Stimulated activated CD8-positive, alpha-beta memory T cell treated with anti-CD3 and anti-CD28 coated beads, Interleukin-7, amount 100 ng/mL, for 24 hours (primary cell): ENCODE measurements around the gene KPNA4.
"Not testable (repeated sequence)": the region's sequence is repeated elsewhere in the genome, so short reads cannot be mapped to it uniquely, and the experiment has no call there.

ENCODE experiments used
- DNase-seq: peaks from one replicate; pipeline ENCODE4 v3.0.0-alpha.2; 2020; ENCODE audit warnings: low read depth

The KPNA4 gene

GRCh38 chr3:160486459-160486869 is 78.9 kb downstream of the KPNA4 start:
- DNase-seq: no peak

- no peak for DNase-seq
Measured at GRCh38 chr3:160482796-160483195, 82.6 kb downstream of the KPNA4 start.

DNA sequence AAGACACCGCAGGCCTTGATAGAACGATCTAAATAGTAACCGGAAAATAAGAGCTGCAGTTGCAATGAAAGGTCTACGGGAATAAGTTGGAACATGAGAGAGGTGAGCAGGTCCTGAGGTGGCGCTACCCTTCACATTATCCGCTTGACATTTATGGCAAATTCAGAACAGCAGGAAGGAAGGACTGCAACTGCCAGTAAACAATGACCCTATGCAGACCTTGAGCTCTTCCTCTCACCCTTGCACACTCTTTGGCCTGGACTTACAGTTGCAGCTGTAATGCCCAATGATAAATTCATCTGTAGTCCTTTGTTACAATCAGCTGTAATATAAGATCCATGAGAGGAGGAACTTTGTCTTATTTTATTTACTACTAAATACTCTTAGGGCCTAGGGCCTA is 83.5 kb downstream of the KPNA4 start:
- DNase-seq: no peak

GRCh38 chr3:160480931-160481330 is 84.4 kb downstream of the KPNA4 start:
- no peak for DNase-seq

GRCh38 chr3:160479376-160479775 is 86.0 kb downstream of the KPNA4 start:
- no peak for DNase-seq

GRCh38 chr3:160478338-160478737 is 87.0 kb downstream of the KPNA4 start:
- no peak for DNase-seq

DNA sequence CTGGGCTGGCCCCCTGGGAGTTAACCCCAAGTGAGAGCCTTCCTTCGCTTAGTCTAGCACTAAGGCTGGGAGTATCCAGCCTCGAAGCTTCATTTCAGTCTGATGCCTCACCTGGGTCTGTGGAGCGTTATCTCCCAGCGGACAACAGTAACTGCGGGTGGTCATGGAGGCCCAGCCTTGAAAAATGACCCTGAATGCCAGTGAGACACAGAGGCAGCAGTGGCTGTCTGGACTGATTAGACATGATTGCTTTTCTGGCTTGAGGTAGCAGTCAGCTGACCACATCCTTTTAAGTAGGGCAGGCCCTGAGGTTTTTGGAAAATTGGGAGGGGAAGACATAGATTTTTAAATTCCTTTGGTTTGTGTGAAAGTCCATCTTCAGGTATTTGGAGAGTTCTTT is 87.6 kb downstream of the KPNA4 start:
- no peak for DNase-seq

GRCh38 chr3:160475884-160476283 is 89.5 kb downstream of the KPNA4 start:
- DNase-seq: no peak

DNA sequence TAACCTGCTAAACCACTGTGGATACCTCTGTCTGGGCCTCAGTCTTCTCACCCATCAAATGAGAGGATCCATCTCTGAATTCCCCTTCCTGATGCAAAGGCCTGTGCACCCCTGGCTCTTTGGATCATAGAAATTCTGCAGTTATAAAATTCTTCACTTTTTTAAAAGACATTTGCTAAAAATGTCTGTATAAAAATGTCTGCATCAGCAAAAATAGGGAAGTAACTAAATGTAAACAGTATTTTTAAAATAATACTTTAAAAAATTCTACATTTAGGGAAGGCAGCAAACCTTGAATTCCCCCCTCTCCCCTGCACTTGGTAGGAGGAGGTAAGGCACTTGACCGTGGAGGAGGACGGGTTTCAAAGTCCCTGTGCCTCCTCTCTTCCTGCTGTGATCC is 90.2 kb downstream of the KPNA4 start:
- no peak for DNase-seq

GRCh38 chr3:160474416-160474838 is 90.9 kb downstream of the KPNA4 start:
- no peak for DNase-seq

- DNase-seq: no peak
Measured at GRCh38 chr3:160473978-160474377, 91.4 kb downstream of the KPNA4 start.

- no peak for DNase-seq
Measured at GRCh38 chr3:160473221-160473620, 92.2 kb downstream of the KPNA4 start.

GRCh38 chr3:160472344-160472743 is 93.0 kb downstream of the KPNA4 start:
- DNase-seq: no peak

DNA sequence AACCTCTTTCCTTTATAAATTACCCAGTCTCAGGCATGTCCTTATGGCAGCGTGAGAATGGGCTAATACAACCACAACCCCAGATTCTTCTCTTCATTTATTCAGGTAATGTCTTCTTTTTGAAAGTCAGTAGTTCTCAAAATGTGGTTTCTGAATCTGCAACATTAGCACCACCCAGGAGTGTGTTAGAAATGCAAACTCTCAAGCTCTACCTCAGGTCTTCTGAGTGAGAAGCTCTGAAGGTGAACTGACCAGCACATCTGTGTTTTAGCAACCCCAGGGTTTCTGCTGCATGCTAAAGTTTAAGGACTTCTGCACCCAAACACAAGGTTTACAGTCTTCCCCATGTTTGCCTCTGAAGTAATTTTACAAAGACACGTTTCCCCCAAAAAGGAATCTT is 93.5 kb downstream of the KPNA4 start:
- no peak for DNase-seq

- no peak for DNase-seq
Measured at GRCh38 chr3:160470181-160470580, 95.2 kb downstream of the KPNA4 start.

DNA sequence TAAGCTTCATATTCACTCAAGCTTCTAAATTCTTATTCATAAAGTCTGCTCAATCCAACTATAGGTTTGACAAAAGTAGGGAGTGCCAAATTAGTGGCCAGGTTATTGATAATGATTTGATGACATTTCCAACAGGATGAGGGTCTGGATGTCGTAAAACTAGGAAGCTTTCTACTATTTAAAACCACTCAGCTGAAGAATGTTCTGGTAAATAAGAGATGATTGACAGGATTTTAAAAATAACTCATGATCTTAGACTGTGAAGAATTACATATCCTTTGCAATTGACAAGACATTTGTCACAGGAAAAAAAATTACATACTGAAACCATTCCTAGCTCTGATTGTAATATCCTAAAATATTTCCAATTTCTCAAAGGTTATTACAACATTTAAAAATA is 100.4 kb downstream of the KPNA4 start:
- no peak for DNase-seq

GRCh38 chr3:160464321-160464720 is 101.0 kb downstream of the KPNA4 start:
- DNase-seq: no peak

DNA sequence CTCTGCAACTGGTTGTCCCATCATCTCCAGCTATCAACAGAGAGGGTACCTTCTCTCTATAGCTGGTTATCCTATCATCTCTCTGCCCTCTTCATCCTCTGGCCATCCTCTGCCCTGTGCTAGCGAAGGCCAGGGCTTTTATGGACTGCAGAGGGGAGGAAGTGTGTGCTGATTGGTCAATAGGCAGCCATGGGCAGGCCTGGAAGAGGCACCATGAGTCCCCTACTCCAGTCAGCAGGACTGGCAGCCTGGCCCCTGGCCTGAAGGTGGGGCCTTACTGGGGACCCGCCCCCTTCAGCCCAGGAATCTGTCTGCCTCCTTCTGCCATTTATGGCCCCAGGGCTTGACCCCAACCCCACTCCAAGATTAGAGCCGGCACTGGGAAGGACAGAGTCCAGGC is 105.3 kb downstream of the KPNA4 start:
- DNase-seq: no peak

DNA sequence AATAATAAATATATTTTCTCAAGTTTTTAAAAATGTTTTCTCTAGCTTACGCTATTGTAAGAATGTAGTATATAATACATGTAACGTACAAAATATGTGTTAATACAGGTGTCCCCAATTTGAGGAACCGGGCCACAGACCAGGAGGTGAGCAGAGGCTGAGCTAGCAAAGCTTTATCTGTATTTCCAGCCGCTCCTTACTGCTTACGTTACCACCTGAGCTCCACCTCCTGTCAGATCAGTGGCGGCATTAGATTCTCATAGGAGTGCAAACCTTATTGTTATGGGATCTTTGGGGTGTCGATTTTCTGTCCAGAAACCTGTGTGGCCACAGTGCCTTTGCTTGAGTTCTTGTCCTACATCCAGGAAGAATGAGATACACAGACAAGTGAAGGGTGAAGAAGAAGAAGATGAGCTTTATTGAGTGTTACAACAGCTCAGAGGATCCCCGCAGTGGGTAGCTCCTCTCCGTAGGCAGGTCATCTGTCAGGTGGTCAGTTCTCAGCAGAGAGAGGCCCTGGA is 105.9 kb downstream of the KPNA4 start:
- DNase-seq: no peak

GRCh38 chr3:160458151-160458550 is 107.2 kb downstream of the KPNA4 start:
- no peak for DNase-seq

DNA sequence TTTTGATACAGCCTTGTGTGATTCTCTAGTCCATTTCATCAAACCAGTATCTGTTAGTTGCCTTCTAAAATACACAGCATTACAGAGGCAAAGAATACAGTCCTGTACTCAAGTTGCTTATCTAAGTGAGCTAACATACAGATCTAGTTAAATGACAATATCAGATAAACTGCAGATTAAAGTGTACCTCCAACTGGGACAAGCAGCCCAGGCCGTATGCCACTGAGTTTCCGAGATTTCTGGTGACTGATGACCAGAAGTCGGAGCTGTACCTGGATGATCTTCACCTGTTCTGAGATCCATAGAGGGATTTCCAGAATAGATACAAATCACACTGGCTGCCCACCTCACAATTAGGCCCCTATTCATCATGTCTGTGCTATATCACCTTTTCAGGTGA is 109.5 kb downstream of the KPNA4 start:
- DNase-seq: no peak

DNA sequence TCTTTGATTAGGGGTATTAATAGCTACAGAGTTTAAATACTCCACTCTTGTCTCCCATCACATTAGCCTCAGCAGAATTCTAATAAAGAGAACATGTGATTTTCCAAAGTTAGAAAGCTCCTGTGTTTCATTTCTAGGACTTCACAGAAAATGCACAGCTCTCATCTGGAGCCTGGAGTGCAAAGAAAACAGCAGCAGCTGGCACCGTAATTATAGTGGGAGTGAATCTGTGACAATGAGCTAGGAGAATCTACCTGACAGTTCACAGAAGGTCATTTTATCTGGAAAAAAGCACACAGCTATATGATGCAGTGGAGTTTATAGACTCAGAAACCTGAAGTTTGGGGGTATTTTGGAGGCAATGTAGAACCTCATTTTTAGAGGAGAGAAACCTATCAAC is 110.4 kb downstream of the KPNA4 start:
- no peak for DNase-seq

DNA sequence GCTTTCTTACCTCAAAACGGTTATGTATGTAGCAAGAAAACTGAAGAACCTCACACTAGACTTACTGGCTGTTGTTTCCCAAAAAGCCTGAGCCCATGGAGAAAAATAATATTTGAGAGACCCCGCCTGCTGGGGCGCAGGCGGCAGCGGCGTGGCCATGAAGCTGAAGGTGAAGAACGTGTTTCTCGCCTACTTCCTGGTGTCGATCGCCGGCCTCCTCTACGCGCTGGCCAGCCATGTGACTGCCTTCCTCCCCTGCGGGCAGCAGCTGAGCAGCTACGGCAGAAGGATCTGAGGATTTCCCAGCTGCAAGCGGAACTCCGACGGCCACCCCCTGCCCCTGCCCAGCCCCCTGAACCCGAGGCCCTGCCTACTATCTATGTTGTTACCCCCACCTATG is 113.1 kb downstream of the KPNA4 start:
- not testable (repeated sequence) for DNase-seq

DNA sequence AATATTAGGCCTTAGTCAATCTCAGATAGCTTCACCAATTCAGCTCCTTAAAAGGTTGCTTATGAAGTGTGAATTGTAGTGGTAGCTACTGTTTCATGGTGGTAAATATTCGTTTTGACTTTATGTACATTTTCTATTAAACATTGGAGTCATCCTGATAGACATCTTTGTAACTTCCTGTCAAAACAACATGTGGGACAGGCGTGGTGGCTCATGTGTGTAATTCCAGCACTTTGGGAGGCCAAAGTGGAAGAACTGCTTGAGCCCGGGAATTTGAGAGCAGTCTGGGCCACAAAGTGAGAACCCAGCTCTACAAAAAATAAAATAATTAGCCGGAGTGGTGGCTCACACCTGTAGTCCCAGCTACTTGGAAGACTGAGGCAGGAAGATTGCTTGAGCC is 113.8 kb downstream of the KPNA4 start:
- DNase-seq: no peak

DNA sequence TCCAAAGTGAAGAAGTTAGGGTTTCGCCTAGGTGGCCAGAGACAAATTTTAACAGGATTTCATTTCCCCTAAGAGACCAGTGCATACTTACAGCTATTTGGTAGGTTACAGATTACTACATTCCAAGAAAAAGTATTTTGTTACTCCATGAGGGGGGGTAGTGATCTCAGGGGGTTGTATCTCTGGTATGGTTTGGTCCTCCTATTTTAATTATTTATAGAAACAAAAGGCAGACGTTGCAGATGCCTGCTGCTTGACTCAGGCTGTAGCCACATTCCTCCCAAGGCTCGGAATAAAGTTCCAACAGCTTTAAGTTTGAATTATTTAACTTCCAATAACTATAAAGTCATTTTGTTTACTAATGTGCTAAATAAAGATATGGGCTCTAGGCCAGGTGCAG is 114.5 kb downstream of the KPNA4 start:
- no peak for DNase-seq
